Gastrocnemius medialis (tissue), 4 donors: ENCODE results near the gene AGTRAP.

Source experiments
- CTCF ChIP-seq, 5 experiments: fragments of 450-650 bp in 3 of 5; fragments of 200-600 bp in 2 of 5; sonication (generic) in 2 of 5; IDR thresholded peaks in 4 of 5; conservative IDR thresholded peaks in 1 of 5; 1 replicate in 4 of 5; 2 replicates in 1 of 5; pipeline ENCODE4 v1.5.1; 2016 to 2019; ENCODE audit warnings: antibody characterized with exemption in 5 of 5, mild to moderate bottlenecking in 3 of 5, moderate library complexity in 3 of 5
- POLR2A ChIP-seq, 2 donors: fragments of 450-650 bp; IDR thresholded peaks; one replicate each; pipeline ENCODE4 v1.6.1; 2017; ENCODE audit warnings: antibody characterized with exemption in 2 of 2, mild to moderate bottlenecking in 2 of 2, moderate library complexity in 2 of 2

- no peak for TF ChIP-seq CTCF (IDR thresholded peaks at IDR 0.05 in 4 of 5, conservative IDR thresholded peaks at IDR 0.05 in 1 of 5)
- no peak for TF ChIP-seq POLR2A (IDR thresholded peaks at IDR 0.05)
Measured at GRCh38 chr1:11740258-11741192, 4.6 kb downstream of the AGTRAP start.
